ENCODE measurements around the gene DUSP28. TPM values are rescaled to one million over a fixed set of nuclear protein-coding genes. Genes with fewer than 3 reads are reported as not detected.
"Not testable (repeated sequence)": the region's sequence is repeated elsewhere in the genome, so short reads cannot be mapped to it uniquely, and the experiment has no call there.

DUSP28 gene
- total RNA-seq, 4 donors from 2014 or later = 3.4 to 10.8 (median 6.2) TPM

- in situ Hi-C loops (cut with MboI; ENCODE audit: low pct_ligation_motif_present in 1 of 4, low pct_unique_long_range_greater_than_20kb in 1 of 4, low sequenced_read_pairs in 3 of 4) (no loop called here), intact Hi-C loops (cut with DNase I; ENCODE audit: low total_unique reads) (no loop called here)
- peaks cover 0 to 15% (median 7%) of the 10 kb centered on the region in 4 donors for H3K36me3 ChIP-seq
- H3K27ac ChIP-seq = no peak overlapping the region
- TF ChIP-seq CTCF (IDR thresholded peaks at IDR 0.05) = no peak
- H3K27me3 ChIP-seq = no peaks in the 10 kb centered on the region
- no peak for DNase-seq
- H3K4me1 ChIP-seq = no peaks in the 10 kb centered on the region
- WGBS, 2 donors (ENCODE audit: low coverage in 1 of 2) = 96% methylated on average over 7 of the region's 7 CpGs; no CpG with 5 or more reads in 1 of the 2 donors
- H3K4me3 ChIP-seq = no peak overlapping the region
- peaks cover 24 to 26% of the 10 kb centered on the region in 2 donors for H3K9me3 ChIP-seq
These were observed 30.0 kb upstream of the DUSP28 start for GRCh38 chr2:240530181-240530580.

- TF ChIP-seq POLR2A (IDR thresholded peaks at IDR 0.05) (no peak), POLR2AphosphoS5 (IDR thresholded peaks at IDR 0.05) (no peak), EP300 (IDR thresholded peaks at IDR 0.05; ENCODE audit: low read depth) (no peak), CTCF (IDR thresholded peaks at IDR 0.05) (no peak)
- no peak overlapping the region for H3K27ac ChIP-seq
- no peak for DNase-seq
- no peaks in the 10 kb centered on the region for H3K27me3 ChIP-seq
- no peak overlapping the region for H3K4me3 ChIP-seq
- no peaks in the 10 kb centered on the region for H3K4me1 ChIP-seq
- in situ Hi-C loops (cut with MboI; ENCODE audit: low pct_ligation_motif_present in 1 of 4, low pct_unique_long_range_greater_than_20kb in 1 of 4, low sequenced_read_pairs in 3 of 4) = no loop called here
- H3K9me3 ChIP-seq = peaks cover 21 to 24% of the 10 kb centered on the region in 2 donors
- 77 to 97% methylated on average over 3 to 5 of the region's 5 CpGs for WGBS, 2 donors (ENCODE audit: low coverage in 1 of 2)
- intact Hi-C loops (cut with DNase I; ENCODE audit: low total_unique reads) = no loop called here
- H3K36me3 ChIP-seq = peaks cover 0 to 14% (median 5%) of the 10 kb centered on the region in 4 donors
These were observed 29.1 kb upstream of the DUSP28 start for GRCh38 chr2:240531038-240531437.

- Histone ChIP-seq H3K27ac (no peak overlapping the region), H3K4me1 (no peaks in the 10 kb centered on the region), H3K9me3 (peaks cover 21 to 24% of the 10 kb centered on the region in 2 donors), H3K36me3 (peaks cover 0 to 14% (median 5%) of the 10 kb centered on the region in 4 donors), H3K27me3 (no peaks in the 10 kb centered on the region), H3K4me3 (no peak overlapping the region)
- WGBS, 2 donors (ENCODE audit: low coverage in 1 of 2) = 92% methylated on average over 1 of the region's 1 CpG; no CpG with 5 or more reads in 1 of the 2 donors
- in situ Hi-C loops (cut with MboI; ENCODE audit: low pct_ligation_motif_present in 1 of 4, low pct_unique_long_range_greater_than_20kb in 1 of 4, low sequenced_read_pairs in 3 of 4) = no loop called here
- TF ChIP-seq POLR2A (IDR thresholded peaks at IDR 0.05) (no peak), EP300 (IDR thresholded peaks at IDR 0.05; ENCODE audit: low read depth) (no peak), CTCF (IDR thresholded peaks at IDR 0.05) (no peak), POLR2AphosphoS5 (IDR thresholded peaks at IDR 0.05) (no peak)
- intact Hi-C loops (cut with DNase I; ENCODE audit: low total_unique reads) = no loop called here
- DNase-seq = no peak
These were observed 28.0 kb upstream of the DUSP28 start for GRCh38 chr2:240532031-240532775.

- TF ChIP-seq POLR2A (IDR thresholded peaks at IDR 0.05) (no peak), POLR2AphosphoS5 (IDR thresholded peaks at IDR 0.05) (no peak), CTCF (IDR thresholded peaks at IDR 0.05) (no peak), EP300 (IDR thresholded peaks at IDR 0.05; ENCODE audit: low read depth) (no peak)
- Histone ChIP-seq H3K9me3 (peaks cover 0 to under 1% of the 10 kb centered on the region in 2 donors), H3K27me3 (no peaks in the 10 kb centered on the region), H3K36me3 (peaks cover 0 to 9% (median 0%) of the 10 kb centered on the region in 4 donors), H3K4me3 (no peak overlapping the region), H3K4me1 (no peaks in the 10 kb centered on the region), H3K27ac (no peak overlapping the region)
- in situ Hi-C loops (cut with MboI; ENCODE audit: low pct_ligation_motif_present in 1 of 4, low pct_unique_long_range_greater_than_20kb in 1 of 4, low sequenced_read_pairs in 3 of 4) = no loop called here
- DNase-seq = no peak
- intact Hi-C loops (cut with DNase I; ENCODE audit: low total_unique reads) = no loop called here
- WGBS, 2 donors (ENCODE audit: low coverage in 1 of 2) = 83 to 97% methylated on average over 1 to 42 of the region's 43 CpGs
These were observed 22.0 kb upstream of the DUSP28 start for GRCh38 chr2:240538031-240538780.

- H3K4me1 ChIP-seq; H3K27me3 ChIP-seq; DNase-seq; H3K9me3 ChIP-seq; intact Hi-C loops (cut with DNase I; ENCODE audit: low total_unique reads); H3K4me3 ChIP-seq; H3K27ac ChIP-seq; in situ Hi-C loops (cut with MboI; ENCODE audit: low pct_ligation_motif_present in 1 of 4, low pct_unique_long_range_greater_than_20kb in 1 of 4, low sequenced_read_pairs in 3 of 4); H3K36me3 ChIP-seq: not testable (repeated sequence)
- WGBS, 2 donors (ENCODE audit: low coverage in 1 of 2) = 97 to 100% methylated on average over 3 to 17 of the region's 17 CpGs
These were observed 21.1 kb upstream of the DUSP28 start for GRCh38 chr2:240539101-240539500.

All from transverse colon (tissue), 4 donors.